DMS79 (cell line): ENCODE data around the gene TAS2R3.

Experiments used
- DNase-seq: peaks from one replicate; lab custom pipeline; 2025; lab: John Stamatoyannopoulos, UW

TAS2R3 gene

DNA sequence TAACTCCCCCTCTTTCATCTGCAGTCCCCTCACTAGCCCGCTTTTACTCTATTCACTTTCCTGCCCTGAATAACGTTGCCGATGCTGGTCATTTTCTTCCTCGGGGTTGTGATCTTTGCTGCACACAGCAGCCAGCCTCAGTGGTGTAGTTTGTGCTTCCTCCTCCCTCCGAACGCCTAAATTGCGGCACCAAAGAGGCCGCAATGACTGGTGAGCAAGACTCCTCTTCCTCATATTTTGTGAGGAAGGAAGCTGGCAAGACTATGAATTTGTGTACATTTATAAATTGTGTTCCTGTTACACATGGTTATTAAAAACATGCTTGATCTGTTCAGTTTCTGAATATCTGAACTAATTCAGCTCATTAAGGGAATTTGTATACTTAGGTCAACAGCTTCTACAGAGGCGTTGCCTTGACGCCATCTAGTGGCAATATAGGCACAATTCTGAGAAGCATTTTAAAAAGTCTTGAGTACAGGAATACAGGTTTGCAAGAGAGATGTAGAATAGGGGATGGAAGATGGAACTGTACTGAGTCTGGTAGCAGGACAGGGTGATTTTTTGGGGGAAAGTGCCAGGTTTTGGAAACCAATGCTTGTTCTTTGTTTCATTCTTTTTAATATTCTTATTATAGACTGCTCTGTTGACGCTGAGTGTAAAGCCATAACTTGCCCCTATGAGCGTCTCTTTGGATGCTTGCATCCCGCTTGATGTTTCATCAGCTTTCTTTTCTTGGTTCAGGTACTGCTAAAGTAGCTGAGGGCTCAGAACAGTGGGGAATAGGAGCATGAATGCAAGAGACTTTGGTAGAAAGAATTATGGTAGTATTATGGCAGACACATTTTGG is 22.0 kb downstream of the TAS2R3 start:
- DNase-seq: peak; percentile 2

DNA sequence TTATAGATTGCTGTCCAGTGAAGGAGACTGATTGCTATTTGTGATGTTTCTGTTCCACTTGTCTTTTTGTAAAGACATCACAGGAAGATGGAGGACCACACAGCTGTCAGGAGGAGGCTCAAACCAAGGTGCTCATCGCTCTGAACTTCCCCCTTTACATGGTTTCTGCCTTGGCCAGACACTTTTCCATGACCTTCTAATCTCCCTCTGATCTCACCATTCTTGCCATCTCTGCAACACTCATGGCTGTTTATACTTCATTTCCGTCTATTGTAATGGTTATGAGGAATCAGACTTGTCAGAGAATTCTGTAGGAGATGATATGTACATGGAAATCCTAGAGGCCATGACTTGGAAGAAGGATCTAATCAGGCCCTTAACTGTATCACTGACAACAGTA is 24.4 kb downstream of the TAS2R3 start:
- DNase-seq: no peak

DNA sequence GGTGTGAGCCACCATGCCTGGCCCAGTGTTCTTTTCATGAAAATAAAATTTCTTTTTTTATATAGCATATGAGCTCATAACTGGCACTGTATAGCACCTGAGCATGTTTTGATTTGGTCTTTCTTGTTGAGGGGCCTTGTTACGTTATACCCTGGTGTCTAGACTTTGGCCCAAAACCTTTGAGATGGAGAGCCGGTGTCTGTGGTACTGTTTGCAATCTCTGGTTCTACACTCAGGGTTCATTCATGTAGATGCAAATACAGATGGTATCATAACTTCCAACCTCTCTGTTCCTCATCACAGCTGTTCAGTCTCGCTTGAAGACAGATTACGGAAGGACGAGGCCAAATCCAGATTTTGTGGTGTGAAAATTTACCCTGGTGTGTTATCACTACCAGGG is 26.0 kb downstream of the TAS2R3 start, which contains the start of gene TAS2R5:
TAS2R5 (plus strand) TSS at position 301 of the 400 bp plus-strand sequence. CDS start 145 bp downstream, outside the sequence.
- DNase-seq: no peak

DNA sequence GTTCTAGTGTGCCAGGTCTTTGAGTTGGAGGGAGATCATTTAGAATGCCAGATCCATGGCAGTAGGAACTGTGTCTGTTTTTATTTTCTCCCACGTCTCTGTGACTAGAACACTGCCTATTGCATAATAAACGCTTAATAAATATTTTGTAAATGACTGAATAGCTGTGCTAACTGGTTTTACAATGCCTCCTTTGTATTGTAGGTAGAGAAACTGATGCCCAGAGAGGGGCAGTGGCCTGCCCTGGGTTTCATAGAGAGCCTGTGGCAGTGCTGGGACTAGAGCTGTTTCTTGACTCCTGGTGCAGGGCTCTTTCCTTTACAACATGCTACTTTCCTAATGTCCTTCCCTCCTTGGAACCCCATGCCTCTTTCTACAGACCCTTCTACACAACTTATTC is 28.6 kb downstream of the TAS2R3 start:
- DNase-seq: no peak
